Neural cell (in vitro differentiated cells): ENCODE measurements around the gene ZDHHC14.

Experiments used
- CTCF ChIP-seq: fragments of 450-650 bp; IDR thresholded peaks from 2 replicates; pipeline ENCODE4 v1.5.1; 2014; ENCODE audit warnings: antibody characterized with exemption, mild to moderate bottlenecking, moderate library complexity; ENCODE audit not compliant: poor library complexity, severe bottlenecking
- EZH2 ChIP-seq: fragments of 200-600, 300-800 bp; shearing (Covaris generic), sonication (generic); IDR thresholded peaks from 2 replicates; pipeline ENCODE4 v1.6.1; 2014; ENCODE audit warnings: antibody characterized with exemption, low read length, borderline replicate concordance, mild to moderate bottlenecking; ENCODE audit not compliant: insufficient read depth, poor library complexity, severe bottlenecking
- MXI1 ChIP-seq: fragments of 450-650 bp; conservative IDR thresholded peaks from 2 replicates; pipeline ENCODE4 v1.6.1; 2014; ENCODE audit warnings: antibody characterized with exemption, mild to moderate bottlenecking; ENCODE audit not compliant: poor library complexity, severe bottlenecking
- POLR2AphosphoS5 ChIP-seq: IDR thresholded peaks from 2 replicates; pipeline ENCODE4 v1.6.1; 2012
- RAD21 ChIP-seq: fragments of 450-650 bp; conservative IDR thresholded peaks from 2 replicates; pipeline ENCODE4 v1.6.1; 2014; ENCODE audit warnings: antibody characterized with exemption, mild to moderate bottlenecking, moderate library complexity
- REST ChIP-seq: IDR thresholded peaks from 2 replicates; pipeline ENCODE4 v1.6.1; 2012; ENCODE audit warnings: borderline replicate concordance
- SMC3 ChIP-seq: fragments of 450-650 bp; conservative IDR thresholded peaks from 2 replicates; pipeline ENCODE4 v1.6.1; 2014; ENCODE audit warnings: antibody characterized with exemption, mild to moderate bottlenecking, moderate library complexity; ENCODE audit not compliant: poor library complexity
- TAF1 ChIP-seq: IDR thresholded peaks from 2 replicates; pipeline ENCODE4 v1.6.1; 2012; ENCODE audit warnings: low read depth

- TF ChIP-seq CTCF, result no peak
- no peak for TF ChIP-seq REST
- TF ChIP-seq EZH2, result no peak
- no peak for TF ChIP-seq MXI1
- TF ChIP-seq TAF1, result no peak
- no peak for TF ChIP-seq RAD21
- TF ChIP-seq SMC3, result no peak
- TF ChIP-seq POLR2AphosphoS5, result no peak
Observed at GRCh38 chr6:157717340-157717748, 336.4 kb downstream of the ZDHHC14 start.
